Measurements from ENCODE around the gene NUTM2E.
"Not testable (repeated sequence)": the region's sequence is repeated elsewhere in the genome, so short reads cannot be mapped to it uniquely, and the experiment has no call there.

- TF ChIP-seq, protein P1, sequence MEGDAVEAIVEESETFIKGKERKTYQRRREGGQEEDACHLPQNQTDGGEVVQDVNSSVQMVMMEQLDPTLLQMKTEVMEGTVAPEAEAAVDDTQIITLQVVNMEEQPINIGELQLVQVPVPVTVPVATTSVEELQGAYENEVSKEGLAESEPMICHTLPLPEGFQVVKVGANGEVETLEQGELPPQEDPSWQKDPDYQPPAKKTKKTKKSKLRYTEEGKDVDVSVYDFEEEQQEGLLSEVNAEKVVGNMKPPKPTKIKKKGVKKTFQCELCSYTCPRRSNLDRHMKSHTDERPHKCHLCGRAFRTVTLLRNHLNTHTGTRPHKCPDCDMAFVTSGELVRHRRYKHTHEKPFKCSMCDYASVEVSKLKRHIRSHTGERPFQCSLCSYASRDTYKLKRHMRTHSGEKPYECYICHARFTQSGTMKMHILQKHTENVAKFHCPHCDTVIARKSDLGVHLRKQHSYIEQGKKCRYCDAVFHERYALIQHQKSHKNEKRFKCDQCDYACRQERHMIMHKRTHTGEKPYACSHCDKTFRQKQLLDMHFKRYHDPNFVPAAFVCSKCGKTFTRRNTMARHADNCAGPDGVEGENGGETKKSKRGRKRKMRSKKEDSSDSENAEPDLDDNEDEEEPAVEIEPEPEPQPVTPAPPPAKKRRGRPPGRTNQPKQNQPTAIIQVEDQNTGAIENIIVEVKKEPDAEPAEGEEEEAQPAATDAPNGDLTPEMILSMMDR (IDR thresholded peaks at IDR 0.05): not testable (repeated sequence)
- TF ChIP-seq POLR2A (IDR thresholded peaks at IDR 0.05): not testable (repeated sequence)
Measured at GRCh38 chr10:79826131-79826495, 426 bp upstream of the NUTM2E start.

Data from heart left ventricle (tissue), 13 donors.